HTR-8/SVneo (cell line): ENCODE results near the gene CTDSPL.
A peak's percentile ranks its signal among the peaks of the same experiment; 100 is the strongest.

Source experiments
- DNase-seq: peaks from one replicate; pipeline ENCODE4 v3.0.0; 2011; ENCODE audit warnings: low spot score, mixed read lengths; ENCODE audit not compliant: insufficient read length
- FAIRE-seq: peaks from 2 replicates; lab custom pipeline; 2011; peaks lifted over from hg19 to GRCh38; lab: Jason Lieb, UNC

CTDSPL gene

GRCh38 chr3:37852771-37853170 lies 8.9 kb upstream of the CTDSPL start:
- no peak for FAIRE-seq
- DNase-seq, result no peak

- no peak for FAIRE-seq
- DNase-seq, result no peak
Observed at GRCh38 chr3:37853691-37854413, 7.8 kb upstream of the CTDSPL start.

GRCh38 chr3:37855363-37855970 lies 6.2 kb upstream of the CTDSPL start:
- FAIRE-seq (peak; percentile 78), DNase-seq (peak; percentile 62)

GRCh38 chr3:37856381-37856780 lies 5.3 kb upstream of the CTDSPL start:
- FAIRE-seq (no peak), DNase-seq (no peak)

- FAIRE-seq, result no peak
- DNase-seq, result no peak
Observed at GRCh38 chr3:37858742-37859141, 2.9 kb upstream of the CTDSPL start.

- DNase-seq (no peak), FAIRE-seq (no peak)
Observed at GRCh38 chr3:37859354-37859753, 2.3 kb upstream of the CTDSPL start.

GRCh38 chr3:37859908-37860199 lies 1.8 kb upstream of the CTDSPL start:
- DNase-seq, result no peak
- FAIRE-seq, result no peak

- DNase-seq, result no peak
Observed at GRCh38 chr3:37862219-37862902, 681 bp downstream of the CTDSPL start.

GRCh38 chr3:37862903-37863815 lies 1.5 kb downstream of the CTDSPL start:
- DNase-seq, result no peak
- FAIRE-seq, result peak; percentile 88

More at GRCh38 chr3:37862219-37862902, 681 bp downstream of the CTDSPL start:
- FAIRE-seq, result peak; percentile 4

GRCh38 chr3:37863949-37864822 lies 2.5 kb downstream of the CTDSPL start:
- no peak for FAIRE-seq
- DNase-seq, result no peak

GRCh38 chr3:37864904-37865303 lies 3.2 kb downstream of the CTDSPL start:
- no peak for DNase-seq
- no peak for FAIRE-seq

- FAIRE-seq (no peak), DNase-seq (no peak)
Observed at GRCh38 chr3:37867144-37867543, 5.5 kb downstream of the CTDSPL start.

- FAIRE-seq, result no peak
- DNase-seq, result no peak
Observed at GRCh38 chr3:37871858-37872257, 10.2 kb downstream of the CTDSPL start.

GRCh38 chr3:37872413-37873160 lies 10.9 kb downstream of the CTDSPL start:
- DNase-seq, result no peak
- no peak for FAIRE-seq

- DNase-seq, result no peak
- FAIRE-seq, result no peak
Observed at GRCh38 chr3:37876279-37876678, 14.6 kb downstream of the CTDSPL start.

GRCh38 chr3:37882711-37883110 lies 21.0 kb downstream of the CTDSPL start:
- no peak for DNase-seq
- no peak for FAIRE-seq

GRCh38 chr3:37885814-37886213 lies 24.1 kb downstream of the CTDSPL start:
- FAIRE-seq, result no peak

GRCh38 chr3:37886395-37886794 lies 24.7 kb downstream of the CTDSPL start:
- FAIRE-seq (no peak), DNase-seq (no peak)

More at GRCh38 chr3:37885814-37886213, 24.1 kb downstream of the CTDSPL start:
- no peak for DNase-seq

- no peak for FAIRE-seq
- DNase-seq, result no peak
Observed at GRCh38 chr3:37887062-37887461, 25.4 kb downstream of the CTDSPL start.
